Tibial nerve (tissue), 4 donors: ENCODE results near the gene RRAS2.

Experiments used
- EP300 ChIP-seq, 2 donors: sonication (generic); formaldehyde crosslinking; IDR thresholded peaks; one replicate each; pipeline ENCODE4 v1.6.1; 2017; ENCODE audit warnings: antibody characterized with exemption in 2 of 2, mild to moderate bottlenecking in 1 of 2
- POLR2A ChIP-seq, 2 donors: fragments of 450-650 bp; IDR thresholded peaks; one replicate each; pipeline ENCODE4 v1.6.1; 2017; ENCODE audit warnings: antibody characterized with exemption in 2 of 2, mild to moderate bottlenecking in 2 of 2, moderate library complexity in 2 of 2
- TF ChIP-seq, protein P1 (sequence below), 5 experiments: fragments of 200-600 bp in 3 of 5; fragments of 450-650 bp in 2 of 5; sonication (generic) in 3 of 5; IDR thresholded peaks; one replicate each; pipeline ENCODE4 v1.5.1; 2016 to 2019; ENCODE audit warnings: antibody characterized with exemption in 5 of 5, mild to moderate bottlenecking in 3 of 5, moderate library complexity in 2 of 5

DNA sequence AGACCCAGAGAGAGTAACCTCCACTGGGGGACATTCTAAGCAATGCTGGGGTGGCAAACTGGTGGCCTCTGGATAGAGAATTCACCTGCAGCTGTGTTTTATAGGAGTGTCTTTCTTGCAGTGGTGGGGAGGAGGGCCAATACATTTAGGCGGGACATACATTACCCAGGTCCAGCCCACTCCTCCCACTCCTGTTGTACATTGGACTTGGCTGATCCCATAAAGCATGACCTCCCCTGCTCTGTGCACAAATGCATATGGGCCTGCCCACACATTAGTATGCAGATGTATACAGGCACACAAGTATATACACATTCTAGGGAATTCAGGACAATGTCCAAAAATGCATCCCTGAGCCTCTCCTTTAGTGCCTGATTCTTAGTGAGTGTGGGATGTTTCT, 99.1 kb downstream of the RRAS2 start:
- TF ChIP-seq, protein P1, sequence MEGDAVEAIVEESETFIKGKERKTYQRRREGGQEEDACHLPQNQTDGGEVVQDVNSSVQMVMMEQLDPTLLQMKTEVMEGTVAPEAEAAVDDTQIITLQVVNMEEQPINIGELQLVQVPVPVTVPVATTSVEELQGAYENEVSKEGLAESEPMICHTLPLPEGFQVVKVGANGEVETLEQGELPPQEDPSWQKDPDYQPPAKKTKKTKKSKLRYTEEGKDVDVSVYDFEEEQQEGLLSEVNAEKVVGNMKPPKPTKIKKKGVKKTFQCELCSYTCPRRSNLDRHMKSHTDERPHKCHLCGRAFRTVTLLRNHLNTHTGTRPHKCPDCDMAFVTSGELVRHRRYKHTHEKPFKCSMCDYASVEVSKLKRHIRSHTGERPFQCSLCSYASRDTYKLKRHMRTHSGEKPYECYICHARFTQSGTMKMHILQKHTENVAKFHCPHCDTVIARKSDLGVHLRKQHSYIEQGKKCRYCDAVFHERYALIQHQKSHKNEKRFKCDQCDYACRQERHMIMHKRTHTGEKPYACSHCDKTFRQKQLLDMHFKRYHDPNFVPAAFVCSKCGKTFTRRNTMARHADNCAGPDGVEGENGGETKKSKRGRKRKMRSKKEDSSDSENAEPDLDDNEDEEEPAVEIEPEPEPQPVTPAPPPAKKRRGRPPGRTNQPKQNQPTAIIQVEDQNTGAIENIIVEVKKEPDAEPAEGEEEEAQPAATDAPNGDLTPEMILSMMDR (IDR thresholded peaks at IDR 0.05), result no peak
- TF ChIP-seq EP300 (IDR thresholded peaks at IDR 0.05) (no peak), POLR2A (IDR thresholded peaks at IDR 0.05) (no peak)
